PFSK-1 (cell line): ENCODE data around the gene EFTUD2.

ENCODE experiments used
- FOXP2 ChIP-seq: optimal IDR thresholded peaks from 2 replicates; pipeline ENCODE3; 2011; ENCODE audit warnings: borderline replicate concordance, control low read depth, inconsistent platforms; ENCODE audit not compliant: insufficient read depth; ENCODE audit errors: extremely low read length, extremely low read depth
- POLR2AphosphoS5 ChIP-seq: IDR thresholded peaks from 2 replicates; pipeline ENCODE4 v1.6.1; 2012; ENCODE audit warnings: low read depth, mild to moderate bottlenecking, control low read depth, low read length, moderate library complexity
- SIN3A ChIP-seq: IDR thresholded peaks from 2 replicates; pipeline ENCODE4 v1.6.1; 2012; ENCODE audit warnings: mild to moderate bottlenecking, low read length, moderate library complexity, borderline replicate concordance; ENCODE audit not compliant: insufficient read depth
- TAF1 ChIP-seq: IDR thresholded peaks from 2 replicates; pipeline ENCODE4 v1.6.1; 2012; ENCODE audit warnings: low read length, control low read depth, borderline replicate concordance; ENCODE audit not compliant: insufficient read depth
- TF ChIP-seq, protein P1 (sequence below), 2 experiments: IDR thresholded peaks; 2 replicates each; pipeline versions ENCODE4 v1.6.1 to v1.8.0; 2011 to 2012; ENCODE audit warnings: low read depth in 2 of 2, low read length in 2 of 2, control low read depth in 1 of 2, inconsistent platforms in 1 of 2, mild to moderate bottlenecking in 1 of 2, moderate library complexity in 1 of 2; ENCODE audit not compliant: insufficient read depth in 1 of 2

Gene EFTUD2

GRCh38 chr17:44812263-44812662 is 87.0 kb downstream of the EFTUD2 start:
- TF ChIP-seq TAF1, result no peak
- no peak for TF ChIP-seq SIN3A
- no peak for TF ChIP-seq FOXP2

DNA sequence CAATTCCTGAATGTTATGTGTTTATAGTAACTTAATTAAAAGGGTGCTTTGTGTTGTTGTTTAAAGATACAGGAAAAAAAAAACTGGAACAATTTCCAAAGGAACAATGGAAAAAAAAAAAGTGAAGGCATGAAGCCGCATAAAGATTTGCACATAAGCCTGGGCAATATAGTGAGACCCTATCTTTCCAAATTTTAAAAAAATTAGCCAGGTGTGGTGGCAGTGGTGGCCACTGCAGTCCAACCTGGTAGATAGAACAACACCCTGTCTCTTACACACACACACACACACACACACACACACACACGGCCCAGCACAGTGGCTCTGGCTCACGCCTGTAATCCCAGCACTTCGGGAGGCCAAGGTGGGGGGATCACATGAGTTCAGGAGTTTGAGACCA is 91.1 kb downstream of the EFTUD2 start:
- TF ChIP-seq POLR2AphosphoS5, result no peak

GRCh38 chr17:44807817-44808155 is 91.5 kb downstream of the EFTUD2 start:
- TF ChIP-seq SIN3A, result no peak
- TF ChIP-seq POLR2AphosphoS5, result no peak
- TF ChIP-seq, protein P1, sequence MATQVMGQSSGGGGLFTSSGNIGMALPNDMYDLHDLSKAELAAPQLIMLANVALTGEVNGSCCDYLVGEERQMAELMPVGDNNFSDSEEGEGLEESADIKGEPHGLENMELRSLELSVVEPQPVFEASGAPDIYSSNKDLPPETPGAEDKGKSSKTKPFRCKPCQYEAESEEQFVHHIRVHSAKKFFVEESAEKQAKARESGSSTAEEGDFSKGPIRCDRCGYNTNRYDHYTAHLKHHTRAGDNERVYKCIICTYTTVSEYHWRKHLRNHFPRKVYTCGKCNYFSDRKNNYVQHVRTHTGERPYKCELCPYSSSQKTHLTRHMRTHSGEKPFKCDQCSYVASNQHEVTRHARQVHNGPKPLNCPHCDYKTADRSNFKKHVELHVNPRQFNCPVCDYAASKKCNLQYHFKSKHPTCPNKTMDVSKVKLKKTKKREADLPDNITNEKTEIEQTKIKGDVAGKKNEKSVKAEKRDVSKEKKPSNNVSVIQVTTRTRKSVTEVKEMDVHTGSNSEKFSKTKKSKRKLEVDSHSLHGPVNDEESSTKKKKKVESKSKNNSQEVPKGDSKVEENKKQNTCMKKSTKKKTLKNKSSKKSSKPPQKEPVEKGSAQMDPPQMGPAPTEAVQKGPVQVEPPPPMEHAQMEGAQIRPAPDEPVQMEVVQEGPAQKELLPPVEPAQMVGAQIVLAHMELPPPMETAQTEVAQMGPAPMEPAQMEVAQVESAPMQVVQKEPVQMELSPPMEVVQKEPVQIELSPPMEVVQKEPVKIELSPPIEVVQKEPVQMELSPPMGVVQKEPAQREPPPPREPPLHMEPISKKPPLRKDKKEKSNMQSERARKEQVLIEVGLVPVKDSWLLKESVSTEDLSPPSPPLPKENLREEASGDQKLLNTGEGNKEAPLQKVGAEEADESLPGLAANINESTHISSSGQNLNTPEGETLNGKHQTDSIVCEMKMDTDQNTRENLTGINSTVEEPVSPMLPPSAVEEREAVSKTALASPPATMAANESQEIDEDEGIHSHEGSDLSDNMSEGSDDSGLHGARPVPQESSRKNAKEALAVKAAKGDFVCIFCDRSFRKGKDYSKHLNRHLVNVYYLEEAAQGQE (IDR thresholded peaks at IDR 0.05; ENCODE audit: insufficient read depth in 1 of 2, low read depth in 2 of 2, low read length in 2 of 2), result no peak
- TF ChIP-seq FOXP2, result no peak
- no peak for TF ChIP-seq TAF1

DNA sequence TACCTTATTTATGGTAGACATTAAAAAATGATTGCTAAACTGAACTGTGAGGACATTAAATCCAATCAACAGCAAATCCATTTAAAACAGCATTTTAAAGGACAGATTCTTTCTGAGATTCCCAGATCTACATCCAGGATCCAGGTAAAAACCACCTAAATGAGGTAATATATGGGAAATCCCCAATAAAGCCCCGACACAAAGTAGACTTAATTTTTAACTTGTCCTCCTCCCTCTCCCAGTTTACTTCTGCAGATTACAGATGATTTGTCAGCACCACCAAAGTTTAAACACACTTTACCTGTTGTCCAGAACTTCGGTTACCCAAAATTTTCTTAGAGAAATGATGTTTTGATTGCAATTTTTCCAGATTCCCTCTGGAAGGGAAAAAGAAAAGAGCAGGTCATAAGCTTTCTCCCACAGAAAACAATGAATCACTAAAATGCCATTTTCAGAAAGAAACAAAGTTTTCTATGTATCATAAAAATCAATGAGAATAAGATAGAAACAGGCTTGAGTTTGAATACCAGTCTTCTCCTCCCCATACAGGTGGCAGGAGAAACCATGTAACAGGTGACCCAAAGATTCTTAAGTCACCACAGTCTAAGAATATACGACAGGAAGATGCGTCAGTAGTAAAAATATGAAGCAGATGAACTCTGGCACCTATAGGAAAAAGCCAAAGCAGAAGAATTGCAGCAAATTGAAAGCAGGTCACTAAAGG is 92.0 kb downstream of the EFTUD2 start:
- no peak for TF ChIP-seq TAF1
- TF ChIP-seq FOXP2, result no peak
- TF ChIP-seq, protein P1 (IDR thresholded peaks at IDR 0.05; ENCODE audit: insufficient read depth in 1 of 2, low read depth in 2 of 2, low read length in 2 of 2), result no peak
- no peak for TF ChIP-seq POLR2AphosphoS5
- no peak for TF ChIP-seq SIN3A

DNA sequence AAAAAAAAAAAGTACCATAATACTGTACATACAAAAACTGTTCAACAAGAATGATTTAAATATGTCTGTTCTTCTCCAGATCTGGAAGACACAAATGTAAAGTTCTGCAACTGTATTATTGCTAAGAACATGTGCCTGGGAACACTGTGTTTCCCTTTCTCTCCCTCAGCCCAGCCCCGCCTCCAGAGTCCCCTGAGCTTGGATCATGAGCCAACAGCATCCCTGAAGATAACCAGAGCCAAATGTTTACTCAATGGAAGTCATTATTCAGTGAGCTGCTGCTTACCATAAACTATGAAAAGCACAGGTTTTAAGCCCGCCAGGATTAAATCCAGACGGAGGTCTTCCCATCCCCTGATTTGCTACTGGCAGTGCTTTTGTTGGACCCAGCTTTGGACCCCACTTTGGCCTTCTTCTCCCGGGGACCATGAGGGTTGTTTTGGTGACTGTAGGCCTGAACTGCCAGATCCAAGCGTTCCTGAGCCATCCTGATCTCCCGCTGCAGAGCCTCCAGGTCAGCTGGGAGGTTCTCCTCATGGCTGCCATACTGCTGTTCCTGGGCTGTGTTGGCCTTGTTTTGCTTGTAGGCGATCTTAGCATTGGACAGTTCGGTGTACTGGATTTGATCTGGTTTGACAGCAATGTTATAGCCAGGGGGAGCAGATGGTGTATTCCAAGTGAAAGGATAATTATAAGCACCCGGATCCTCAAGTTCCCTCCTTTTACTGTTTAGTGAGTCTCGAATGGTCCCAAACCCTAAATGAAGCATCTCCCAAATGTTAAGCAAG is 94.7 kb downstream of the EFTUD2 start:
- TF ChIP-seq TAF1 (no peak), SIN3A (no peak), FOXP2 (no peak), POLR2AphosphoS5 (no peak)
- TF ChIP-seq, protein P1 (IDR thresholded peaks at IDR 0.05; ENCODE audit: insufficient read depth in 1 of 2, low read depth in 2 of 2, low read length in 2 of 2), result no peak

- TF ChIP-seq SIN3A (no peak), TAF1 (no peak), POLR2AphosphoS5 (no peak), FOXP2 (no peak)
- TF ChIP-seq, protein P1 (IDR thresholded peaks at IDR 0.05; ENCODE audit: insufficient read depth in 1 of 2, low read depth in 2 of 2, low read length in 2 of 2), result no peak
These were observed 97.4 kb downstream of the EFTUD2 start for GRCh38 chr17:44801880-44802279.
